ENCODE data around the gene PLEKHG4B.

The PLEKHG4B gene

DNA sequence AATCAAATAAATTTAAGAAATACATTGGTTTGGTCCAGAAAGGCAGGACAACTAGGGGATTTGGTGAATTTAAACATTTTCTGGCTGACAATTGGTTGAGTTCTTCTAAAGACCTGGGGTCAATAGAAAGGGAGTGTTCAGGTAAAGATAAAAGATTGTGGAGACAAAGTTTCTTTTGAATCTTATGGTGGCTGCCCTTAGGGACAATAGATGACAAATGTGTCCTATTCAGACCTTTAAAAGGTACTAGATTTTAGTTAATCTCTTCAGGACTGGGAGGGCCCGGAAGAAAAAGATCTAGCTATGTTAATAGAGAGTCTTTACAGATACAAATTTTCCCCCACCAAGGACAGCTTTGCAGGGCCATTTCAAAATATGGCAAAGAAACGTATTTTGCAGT is 35.9 kb downstream of the PLEKHG4B start:
- H3K4me3 ChIP-seq (ENCODE audit: low read depth, low read length): no peak overlapping the region
- DNase-seq (ENCODE audit: low read depth): no peak

DNA sequence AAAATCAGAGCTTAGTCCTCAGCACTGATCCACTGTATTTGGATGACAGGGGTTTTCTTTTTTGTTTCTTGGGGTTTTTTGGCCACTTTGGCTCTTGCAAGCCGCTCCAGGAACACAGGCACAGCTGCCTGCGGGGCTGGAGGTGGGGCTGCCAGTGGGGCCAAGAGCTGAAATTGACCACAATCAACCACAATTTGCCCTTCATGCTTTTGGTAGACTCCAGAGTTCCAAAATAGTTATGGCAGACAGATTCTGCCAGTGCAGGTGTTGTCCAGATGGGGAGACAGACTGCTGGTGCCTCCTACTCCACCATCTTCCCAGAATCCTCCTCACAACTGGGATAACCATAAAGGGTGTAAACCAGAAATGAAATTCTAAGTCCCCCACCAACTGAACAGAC is 36.5 kb downstream of the PLEKHG4B start:
- no peak for DNase-seq (ENCODE audit: low read depth)
- no peak overlapping the region for H3K4me3 ChIP-seq (ENCODE audit: low read depth, low read length)

DNA sequence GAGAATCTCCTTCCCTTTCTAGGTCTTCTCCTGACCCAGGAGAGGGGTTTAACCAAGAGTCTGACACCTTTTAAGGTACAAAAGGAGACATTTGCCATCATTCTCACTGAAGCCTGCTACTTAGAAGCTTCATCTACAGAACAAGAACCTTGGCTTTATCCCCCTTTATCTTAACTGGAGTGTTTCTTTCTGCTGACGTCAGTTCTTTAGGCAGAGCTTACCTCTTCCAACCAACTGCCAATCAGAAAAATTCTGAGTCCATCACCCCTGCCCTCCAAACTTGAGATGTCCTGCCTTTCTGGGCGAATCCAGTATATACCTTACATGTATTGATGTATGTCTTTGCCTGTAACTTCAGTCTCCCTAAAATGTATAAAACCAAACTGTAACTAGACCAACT is 37.2 kb downstream of the PLEKHG4B start:
- no peak overlapping the region for H3K4me3 ChIP-seq (ENCODE audit: low read depth, low read length)
- DNase-seq (ENCODE audit: low read depth): no peak

DNA sequence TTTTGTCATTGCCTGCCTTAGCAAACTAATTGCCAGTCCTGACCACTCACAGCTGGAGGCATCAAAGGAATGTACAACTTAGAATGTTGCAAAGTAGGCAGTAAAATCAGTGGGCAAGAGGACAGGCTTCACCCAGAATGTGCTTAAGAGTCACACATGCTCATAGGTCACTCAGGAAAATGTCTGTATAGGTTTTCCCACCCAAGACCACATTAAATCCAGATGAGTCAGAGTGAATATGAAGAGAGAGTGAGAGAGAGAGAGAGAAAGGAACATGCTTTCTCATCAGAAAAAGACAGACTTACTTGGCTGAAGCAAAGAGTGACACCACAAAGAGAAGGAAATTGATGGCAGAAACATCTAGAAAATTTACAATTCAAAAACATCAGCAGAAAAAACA is 37.9 kb downstream of the PLEKHG4B start:
- peak; percentile 79 for DNase-seq (ENCODE audit: low read depth)
- H3K4me3 ChIP-seq (ENCODE audit: low read depth, low read length): no peak overlapping the region

DNA sequence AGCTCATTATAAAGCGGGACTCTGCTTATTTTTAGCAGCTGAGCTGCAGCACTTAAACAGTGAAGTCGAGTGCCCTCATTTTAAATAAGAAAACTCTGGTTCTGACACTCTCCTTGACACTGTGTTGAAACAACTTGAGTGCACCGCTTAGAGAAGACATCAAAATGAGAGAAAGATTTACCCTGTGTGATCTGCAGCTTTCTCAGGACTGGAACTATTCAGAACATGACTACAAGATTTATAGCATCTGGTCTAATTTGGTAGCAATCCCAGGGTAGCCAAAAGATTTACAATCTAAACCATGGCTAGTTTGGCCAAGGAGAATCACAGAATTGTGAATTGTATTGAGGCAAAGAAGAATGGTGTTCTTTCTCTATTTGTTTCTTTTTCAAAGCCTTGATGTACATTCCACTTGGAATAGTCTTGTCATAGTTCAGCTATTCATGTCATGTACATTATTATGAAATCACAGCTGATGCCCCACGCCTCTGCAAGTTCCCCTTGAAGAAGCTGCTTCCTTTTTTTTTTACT is 38.7 kb downstream of the PLEKHG4B start:
- peak; percentile 43 for DNase-seq (ENCODE audit: low read depth)
- no peak overlapping the region for H3K4me3 ChIP-seq (ENCODE audit: low read depth, low read length)

DNA sequence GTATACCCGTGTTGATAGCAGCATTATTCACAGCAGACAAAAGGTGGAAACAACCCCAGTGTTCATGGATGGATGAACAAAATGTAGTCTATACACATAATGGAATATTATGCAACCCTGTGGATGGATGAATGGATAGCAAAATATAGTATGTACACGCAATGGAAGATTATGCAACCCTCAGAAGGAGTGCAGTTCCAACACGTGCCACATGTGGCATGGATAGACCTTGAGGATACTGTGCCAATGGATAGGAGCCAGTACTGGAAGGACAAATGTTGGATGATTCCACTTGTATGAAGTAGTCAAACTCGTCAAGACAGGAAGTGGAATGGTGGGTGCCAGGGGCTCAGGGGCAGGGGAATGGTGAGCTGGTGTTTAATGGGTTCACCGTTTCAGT is 44.9 kb downstream of the PLEKHG4B start:
- no peak for DNase-seq (ENCODE audit: low read depth)
- no peak overlapping the region for H3K4me3 ChIP-seq (ENCODE audit: low read depth, low read length)

DNA sequence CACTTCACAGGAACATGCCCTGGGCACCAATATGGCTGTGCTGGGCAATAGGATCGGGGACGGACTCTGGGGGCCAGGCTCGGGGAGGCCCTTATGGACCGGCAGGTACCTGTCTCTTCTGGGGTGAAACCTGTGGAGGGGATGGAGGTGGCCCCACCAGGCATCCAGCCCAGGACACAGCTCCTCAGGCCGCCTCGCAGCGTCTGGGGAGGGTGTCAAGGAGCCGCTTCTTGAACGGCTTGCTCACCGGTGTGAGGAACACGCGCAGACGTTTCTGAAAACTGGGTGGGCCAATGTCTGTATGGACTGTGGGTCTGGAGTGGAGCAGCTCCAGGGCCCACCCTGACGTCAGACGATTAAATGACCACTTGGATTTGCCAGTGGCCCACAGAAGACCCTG is 45.8 kb downstream of the PLEKHG4B start:
- H3K4me3 ChIP-seq (ENCODE audit: low read depth, low read length): no peak overlapping the region
- DNase-seq (ENCODE audit: low read depth): no peak

DNA sequence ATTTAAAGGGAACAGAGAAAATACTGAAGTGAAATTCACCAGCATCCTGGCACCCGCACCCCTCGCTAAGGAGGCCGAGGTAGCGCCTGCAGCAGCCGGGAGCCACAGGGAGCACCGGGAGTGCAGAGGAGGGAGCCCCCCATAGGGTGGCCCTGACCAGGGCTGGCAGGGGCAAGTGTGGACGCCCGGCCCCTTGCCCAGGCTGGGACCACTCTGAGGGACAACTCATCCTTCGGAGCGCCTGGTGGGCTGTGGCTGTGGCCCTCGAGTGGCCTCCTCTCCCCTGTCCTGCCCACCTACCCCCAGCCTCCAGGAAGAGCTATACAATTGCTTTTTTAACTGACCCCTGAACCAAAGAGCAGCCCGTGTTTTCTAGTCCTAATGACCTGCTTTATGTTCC is 47.0 kb downstream of the PLEKHG4B start:
- no peak overlapping the region for H3K4me3 ChIP-seq (ENCODE audit: low read depth, low read length)
- no peak for DNase-seq (ENCODE audit: low read depth)

DNA sequence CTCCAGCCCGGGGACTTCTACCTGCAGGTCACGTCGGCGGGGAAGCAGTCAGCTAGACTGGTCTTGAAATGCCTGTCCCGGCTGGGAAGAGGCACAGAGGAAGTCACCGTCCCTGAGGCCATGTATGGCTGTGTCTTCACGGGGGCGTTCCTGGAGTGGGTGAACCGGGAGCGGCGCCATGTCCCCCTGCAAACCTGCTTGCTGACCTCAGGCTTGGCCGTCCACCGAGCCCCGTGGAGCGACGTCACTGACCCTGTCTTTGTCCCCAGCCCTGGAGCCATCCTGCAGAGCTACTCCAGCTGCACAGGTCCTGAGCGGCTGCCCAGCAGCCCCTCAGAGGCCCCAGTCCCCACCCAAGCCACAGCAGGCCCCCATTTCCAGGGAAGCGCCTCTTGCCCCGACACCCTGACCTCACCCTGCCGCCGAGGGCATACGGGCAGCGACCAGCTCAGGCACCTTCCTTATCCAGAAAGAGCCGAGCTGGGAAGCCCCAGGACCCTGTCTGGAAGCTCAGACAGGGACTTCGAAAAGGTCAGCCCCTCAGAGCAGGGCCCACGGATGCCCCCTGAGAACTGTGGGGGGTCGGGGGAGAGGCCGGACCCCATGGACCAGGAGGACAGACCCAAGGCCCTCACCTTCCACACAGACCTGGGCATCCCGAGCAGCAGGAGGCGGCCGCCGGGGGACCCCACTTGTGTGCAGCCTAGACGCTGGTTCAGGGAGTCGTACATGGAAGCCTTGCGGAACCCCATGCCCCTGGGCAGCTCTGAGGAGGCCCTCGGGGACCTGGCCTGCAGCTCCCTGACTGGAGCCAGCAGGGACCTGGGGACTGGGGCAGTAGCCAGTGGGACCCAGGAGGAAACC is 47.8 kb downstream of the PLEKHG4B start:
- DNase-seq (ENCODE audit: low read depth): no peak
- H3K4me3 ChIP-seq (ENCODE audit: low read depth, low read length): no peak overlapping the region

DNA sequence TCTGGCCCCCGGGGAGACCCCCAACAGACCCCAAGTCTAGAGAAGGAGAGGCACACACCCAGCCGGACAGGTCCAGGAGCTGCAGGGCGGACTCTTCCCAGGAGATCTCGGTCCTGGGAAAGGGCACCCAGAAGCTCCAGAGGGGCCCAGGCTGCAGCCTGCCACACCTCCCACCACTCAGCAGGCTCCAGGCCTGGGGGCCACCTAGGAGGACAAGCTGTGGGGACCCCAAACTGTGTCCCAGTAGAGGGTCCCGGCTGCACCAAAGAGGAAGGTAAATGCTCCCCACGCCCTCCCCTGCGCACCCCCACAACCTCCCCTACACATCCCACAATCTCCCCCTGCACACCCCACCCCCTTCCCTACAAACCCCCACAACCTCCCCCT is 48.5 kb downstream of the PLEKHG4B start:
- no peak overlapping the region for H3K4me3 ChIP-seq (ENCODE audit: low read depth, low read length)
- DNase-seq (ENCODE audit: low read depth): no peak

DNA sequence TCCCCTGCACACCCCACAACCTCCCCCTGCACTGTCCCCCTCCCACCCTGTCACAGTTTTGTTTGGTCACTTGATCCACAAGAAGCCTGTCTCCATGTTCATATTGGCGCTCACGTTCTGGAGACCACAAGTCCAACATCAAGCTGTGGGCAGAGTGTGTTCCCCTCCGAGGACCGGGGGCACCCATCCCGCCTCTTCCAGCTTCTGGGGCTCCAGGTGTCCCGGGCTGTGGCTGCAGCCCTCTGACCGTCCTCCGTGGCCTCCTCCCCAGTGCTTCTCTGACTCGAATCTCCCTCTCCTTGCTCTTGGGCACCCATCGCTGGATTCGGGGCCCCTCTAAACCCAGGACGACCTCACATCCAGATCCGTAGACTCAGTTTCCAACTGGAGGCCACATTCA is 49.2 kb downstream of the PLEKHG4B start:
- no peak overlapping the region for H3K4me3 ChIP-seq (ENCODE audit: low read depth, low read length)
- no peak for DNase-seq (ENCODE audit: low read depth)

DNA sequence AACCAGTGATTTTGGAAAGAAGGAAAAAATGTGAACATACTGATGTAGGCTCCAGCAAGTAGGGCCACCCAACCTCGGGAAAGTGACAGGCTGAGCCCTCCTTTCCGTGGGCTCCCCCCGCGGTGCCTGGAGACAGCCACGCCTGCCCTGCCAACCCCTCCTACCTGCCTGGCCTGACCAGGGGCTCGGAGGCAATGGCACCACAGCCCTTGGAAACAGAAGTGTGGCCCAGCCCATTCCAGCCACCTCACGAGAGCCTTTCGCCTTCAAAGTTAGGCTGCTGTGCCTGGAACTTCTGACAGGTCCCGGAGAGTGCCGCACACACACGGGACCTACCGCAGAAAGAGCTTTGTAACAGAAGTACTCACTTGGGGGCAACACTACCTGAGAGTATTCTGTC is 49.8 kb downstream of the PLEKHG4B start:
- no peak overlapping the region for H3K4me3 ChIP-seq (ENCODE audit: low read depth, low read length)
- DNase-seq (ENCODE audit: low read depth): no peak

DNA sequence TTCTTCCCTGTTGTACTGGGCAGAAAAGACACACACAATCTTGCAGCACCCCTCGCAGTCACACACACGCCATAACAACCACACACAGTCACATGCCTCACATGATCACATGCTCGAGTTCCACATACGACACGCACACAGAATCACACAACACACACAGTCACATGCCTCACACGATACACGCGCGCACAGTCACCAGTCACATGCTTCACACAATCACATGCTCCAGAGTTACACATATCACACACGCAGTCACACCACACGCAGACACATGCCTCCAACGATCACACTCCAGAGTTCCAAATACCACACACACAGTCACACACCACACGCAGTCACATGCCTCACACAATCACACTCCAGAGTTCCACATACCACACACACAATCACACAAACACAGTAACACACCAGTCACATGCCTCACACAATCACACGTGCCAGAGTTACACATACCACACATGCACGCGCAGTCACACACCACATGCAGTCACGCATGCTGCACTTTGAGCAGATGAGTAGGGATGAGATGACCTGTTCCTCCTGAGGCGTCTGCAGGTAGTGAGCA is 50.4 kb downstream of the PLEKHG4B start:
- DNase-seq (ENCODE audit: low read depth): no peak
- H3K4me3 ChIP-seq (ENCODE audit: low read depth, low read length): no peak overlapping the region

DNA sequence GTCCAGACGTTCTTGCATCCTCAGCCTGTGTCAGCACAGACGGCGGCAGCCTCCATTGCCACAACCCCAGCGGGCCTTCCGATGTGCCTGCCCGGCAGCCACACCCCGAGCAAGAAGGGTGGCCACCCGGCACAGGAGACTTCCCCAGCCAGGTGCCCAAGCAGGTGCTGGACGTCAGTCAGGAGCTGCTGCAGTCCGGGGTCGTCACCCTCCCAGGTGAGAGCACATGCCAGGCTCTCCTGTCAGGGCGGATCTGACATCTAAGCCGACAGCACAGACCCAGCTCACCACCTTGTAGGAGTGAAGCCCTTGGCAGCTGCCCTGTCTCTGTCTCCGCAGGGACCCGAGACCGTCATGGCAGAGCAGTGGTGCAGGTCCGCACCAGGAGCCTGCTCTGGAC is 51.1 kb downstream of the PLEKHG4B start:
- no peak for DNase-seq (ENCODE audit: low read depth)
- H3K4me3 ChIP-seq (ENCODE audit: low read depth, low read length): no peak overlapping the region

DNA sequence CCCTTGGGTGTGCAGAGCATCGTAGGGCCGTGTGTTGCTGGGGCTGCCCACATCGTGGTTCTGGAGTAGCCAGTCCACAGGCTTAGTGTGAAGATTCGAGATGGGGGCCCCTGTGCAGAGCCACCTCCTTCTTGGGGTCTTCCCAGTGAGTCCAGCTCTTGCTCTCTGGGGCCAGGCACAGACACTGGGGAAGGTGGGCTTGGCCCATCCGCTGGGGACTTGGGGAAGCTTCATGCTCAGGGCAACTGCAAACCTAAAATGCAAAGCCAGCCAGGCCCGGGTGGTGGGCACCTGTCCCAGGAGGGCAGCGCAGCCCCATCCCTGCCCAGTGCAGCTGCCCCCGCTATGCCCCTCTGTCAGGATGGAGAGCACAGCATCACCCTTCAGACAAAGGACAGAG is 53.0 kb downstream of the PLEKHG4B start:
- DNase-seq (ENCODE audit: low read depth): no peak
- H3K4me3 ChIP-seq (ENCODE audit: low read depth, low read length): no peak overlapping the region

DNA sequence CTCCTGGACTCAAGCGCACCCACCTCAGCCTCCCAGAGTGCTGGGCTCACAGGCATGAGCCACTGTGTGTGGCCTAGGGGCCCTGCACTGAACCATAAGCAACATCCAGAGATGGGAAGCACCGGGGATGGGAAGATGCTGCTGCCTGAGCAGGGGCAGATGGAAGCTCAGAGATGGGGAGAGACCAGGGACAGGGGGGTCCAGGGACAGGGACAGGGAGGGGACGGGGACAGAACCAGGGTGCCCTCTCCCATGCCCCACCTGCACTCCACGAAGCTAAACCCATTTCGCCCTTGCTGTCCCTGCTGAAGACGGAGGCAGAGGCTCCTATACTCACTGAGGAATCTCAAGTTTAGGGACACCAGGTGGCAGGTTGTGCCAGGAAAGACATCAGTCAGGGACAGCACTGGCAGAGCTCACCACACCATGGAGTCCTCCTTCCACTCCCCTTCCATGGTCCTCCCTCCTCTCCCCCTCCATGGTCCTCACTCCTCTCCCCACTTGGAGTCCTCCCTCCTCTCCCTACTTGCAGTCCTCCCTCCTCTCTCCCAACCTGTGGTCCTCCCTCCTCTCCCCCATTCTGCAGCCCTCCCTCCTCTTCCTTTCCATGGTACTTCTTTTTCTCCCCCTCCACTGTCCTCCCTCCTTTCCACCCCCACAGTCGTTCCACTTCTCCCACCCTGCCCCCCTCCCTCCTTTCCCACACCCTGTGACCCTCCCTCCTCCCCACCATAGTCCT is 53.8 kb downstream of the PLEKHG4B start:
- no peak for DNase-seq (ENCODE audit: low read depth)
- no peak overlapping the region for H3K4me3 ChIP-seq (ENCODE audit: low read depth, low read length)

DNA sequence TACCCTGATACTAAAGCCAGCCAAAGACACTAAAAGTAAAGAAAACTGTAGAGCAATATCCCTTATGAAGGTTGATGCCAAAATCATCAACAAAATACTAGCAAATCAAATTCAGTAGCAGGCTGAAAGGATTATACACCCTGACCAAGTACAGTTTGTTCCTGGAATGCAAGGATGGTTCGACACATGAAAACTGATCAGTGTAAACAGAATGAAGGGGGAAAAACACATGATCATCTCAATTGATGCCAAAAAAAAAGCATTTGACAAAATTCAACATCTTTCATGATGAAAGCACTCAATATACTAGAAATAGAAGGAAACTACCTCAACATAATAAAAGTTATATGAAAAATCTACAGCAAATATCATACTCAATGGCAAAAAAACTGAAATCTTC is 55.8 kb downstream of the PLEKHG4B start:
- no peak for DNase-seq (ENCODE audit: low read depth)
- no peak overlapping the region for H3K4me3 ChIP-seq (ENCODE audit: low read depth, low read length)

DNA sequence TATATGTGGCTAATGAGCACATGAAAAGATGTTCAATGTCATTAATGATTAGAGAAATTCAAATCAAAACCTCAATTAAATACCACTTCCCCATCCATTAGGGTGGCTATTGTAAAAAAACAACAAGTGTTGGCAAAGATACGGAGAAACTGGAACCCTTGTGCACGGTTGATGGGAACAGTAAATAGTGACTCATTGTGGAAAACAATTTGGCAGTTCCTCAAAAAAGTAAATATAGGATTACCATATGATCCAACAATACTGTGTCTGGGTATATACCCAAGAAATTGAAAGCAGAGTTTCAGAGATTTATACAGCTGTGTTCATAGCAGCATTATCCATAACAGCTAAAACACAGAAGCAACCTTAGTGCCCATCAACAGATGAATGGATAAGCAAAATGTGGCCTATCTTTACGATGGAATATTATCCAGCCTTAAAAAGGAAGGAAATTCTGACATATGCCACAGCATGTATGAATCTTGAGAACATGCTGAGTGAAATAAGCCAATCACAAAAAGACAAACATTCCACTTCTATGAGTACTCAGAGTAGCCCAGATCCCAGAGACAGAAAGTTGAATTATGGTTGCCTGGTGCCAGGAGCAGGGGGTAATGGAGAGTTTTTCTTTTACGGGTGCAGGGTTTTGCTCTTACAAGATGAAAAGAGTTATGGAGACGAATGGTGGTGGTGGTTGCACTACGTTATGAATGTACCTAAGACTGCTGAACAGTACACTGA is 57.9 kb downstream of the PLEKHG4B start:
- no peak for DNase-seq (ENCODE audit: low read depth)
- H3K4me3 ChIP-seq (ENCODE audit: low read depth, low read length): no peak overlapping the region

DNA sequence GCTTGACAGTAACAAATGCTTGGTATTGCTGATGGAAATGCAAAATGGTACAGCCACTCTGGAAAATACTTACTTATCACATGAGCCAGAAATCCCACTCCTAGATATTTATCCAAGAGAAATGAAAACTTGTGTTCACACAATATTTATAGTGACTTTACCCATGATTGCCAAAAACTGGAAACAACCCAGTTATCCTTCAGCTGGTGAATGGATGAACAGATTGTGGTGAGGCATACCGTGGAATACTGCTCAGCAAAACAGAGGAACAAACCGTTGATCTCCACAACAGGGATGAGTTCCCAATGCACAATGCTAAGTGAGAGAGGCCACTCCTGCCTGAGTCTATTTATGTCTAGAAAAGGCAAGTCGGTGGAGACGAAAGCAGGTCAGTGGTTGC is 58.8 kb downstream of the PLEKHG4B start:
- no peak for DNase-seq (ENCODE audit: low read depth)
- no peak overlapping the region for H3K4me3 ChIP-seq (ENCODE audit: low read depth, low read length)

DNA sequence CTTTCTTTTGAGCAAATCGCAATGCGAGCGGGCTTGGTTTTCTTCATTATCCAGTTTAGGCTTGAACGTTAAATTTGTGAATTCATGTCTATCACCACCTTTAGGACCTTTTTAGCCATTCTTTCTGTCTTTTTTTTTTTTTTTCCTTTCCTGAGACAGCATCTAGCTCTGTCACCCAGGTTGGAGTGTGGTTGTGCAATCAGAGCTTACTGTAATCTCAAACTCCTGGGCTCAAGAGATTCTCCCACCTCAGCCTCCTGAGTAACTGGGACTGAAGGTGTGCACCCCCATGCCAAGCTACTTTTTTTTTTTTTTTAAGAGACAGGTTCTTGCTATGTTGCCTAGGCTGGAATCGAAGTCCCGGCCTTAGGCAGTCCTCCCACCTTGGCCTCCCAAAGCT is 60.1 kb downstream of the PLEKHG4B start:
- no peak for DNase-seq (ENCODE audit: low read depth)
- H3K4me3 ChIP-seq (ENCODE audit: low read depth, low read length): no peak overlapping the region

Measured in skeletal muscle cell (primary cell).